Measurements from ENCODE around the gene RDH8. TPM values are rescaled to one million over a fixed set of nuclear protein-coding genes. Genes with fewer than 3 reads are reported as not detected.

Gene RDH8, protein sequence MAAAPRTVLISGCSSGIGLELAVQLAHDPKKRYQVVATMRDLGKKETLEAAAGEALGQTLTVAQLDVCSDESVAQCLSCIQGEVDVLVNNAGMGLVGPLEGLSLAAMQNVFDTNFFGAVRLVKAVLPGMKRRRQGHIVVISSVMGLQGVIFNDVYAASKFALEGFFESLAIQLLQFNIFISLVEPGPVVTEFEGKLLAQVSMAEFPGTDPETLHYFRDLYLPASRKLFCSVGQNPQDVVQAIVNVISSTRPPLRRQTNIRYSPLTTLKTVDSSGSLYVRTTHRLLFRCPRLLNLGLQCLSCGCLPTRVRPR
- not detected for total RNA-seq

GRCh38 chr19:10013316-10013715, at the start of gene RDH8:
RDH8 (plus strand) TSS chr19:10013483; CDS start chr19:10013498, 15 bp downstream.
- no peak within 1 kb of the TSS for H3K27ac ChIP-seq
- no peak within 1 kb of the TSS for H3K4me3 ChIP-seq
- H3K4me1 ChIP-seq = peaks cover 0 to 24% (median 2%) of the 10 kb centered on the region in 4 donors
- H3K36me3 ChIP-seq = no peaks in the 10 kb centered on the region
- no peaks in the 10 kb centered on the region for H3K27me3 ChIP-seq
- DNase-seq = no peak
- H3K9me3 ChIP-seq = no peaks in the 10 kb centered on the region
- TF ChIP-seq, protein P1, sequence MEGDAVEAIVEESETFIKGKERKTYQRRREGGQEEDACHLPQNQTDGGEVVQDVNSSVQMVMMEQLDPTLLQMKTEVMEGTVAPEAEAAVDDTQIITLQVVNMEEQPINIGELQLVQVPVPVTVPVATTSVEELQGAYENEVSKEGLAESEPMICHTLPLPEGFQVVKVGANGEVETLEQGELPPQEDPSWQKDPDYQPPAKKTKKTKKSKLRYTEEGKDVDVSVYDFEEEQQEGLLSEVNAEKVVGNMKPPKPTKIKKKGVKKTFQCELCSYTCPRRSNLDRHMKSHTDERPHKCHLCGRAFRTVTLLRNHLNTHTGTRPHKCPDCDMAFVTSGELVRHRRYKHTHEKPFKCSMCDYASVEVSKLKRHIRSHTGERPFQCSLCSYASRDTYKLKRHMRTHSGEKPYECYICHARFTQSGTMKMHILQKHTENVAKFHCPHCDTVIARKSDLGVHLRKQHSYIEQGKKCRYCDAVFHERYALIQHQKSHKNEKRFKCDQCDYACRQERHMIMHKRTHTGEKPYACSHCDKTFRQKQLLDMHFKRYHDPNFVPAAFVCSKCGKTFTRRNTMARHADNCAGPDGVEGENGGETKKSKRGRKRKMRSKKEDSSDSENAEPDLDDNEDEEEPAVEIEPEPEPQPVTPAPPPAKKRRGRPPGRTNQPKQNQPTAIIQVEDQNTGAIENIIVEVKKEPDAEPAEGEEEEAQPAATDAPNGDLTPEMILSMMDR (IDR thresholded peaks at IDR 0.05) = no peak
- TF ChIP-seq POLR2A (IDR thresholded peaks at IDR 0.05) = no peak

GRCh38 chr19:9966024-9966423, 47.3 kb upstream of the RDH8 start:
- Histone ChIP-seq H3K4me1 (no peaks in the 10 kb centered on the region), H3K9me3 (no peaks in the 10 kb centered on the region), H3K27ac (no peak overlapping the region), H3K36me3 (no peaks in the 10 kb centered on the region), H3K27me3 (no peaks in the 10 kb centered on the region), H3K4me3 (no peak overlapping the region)
- TF ChIP-seq POLR2A (IDR thresholded peaks at IDR 0.05) = no peak
- TF ChIP-seq, protein P1 (IDR thresholded peaks at IDR 0.05) = no peak
- DNase-seq = no peak

DNA sequence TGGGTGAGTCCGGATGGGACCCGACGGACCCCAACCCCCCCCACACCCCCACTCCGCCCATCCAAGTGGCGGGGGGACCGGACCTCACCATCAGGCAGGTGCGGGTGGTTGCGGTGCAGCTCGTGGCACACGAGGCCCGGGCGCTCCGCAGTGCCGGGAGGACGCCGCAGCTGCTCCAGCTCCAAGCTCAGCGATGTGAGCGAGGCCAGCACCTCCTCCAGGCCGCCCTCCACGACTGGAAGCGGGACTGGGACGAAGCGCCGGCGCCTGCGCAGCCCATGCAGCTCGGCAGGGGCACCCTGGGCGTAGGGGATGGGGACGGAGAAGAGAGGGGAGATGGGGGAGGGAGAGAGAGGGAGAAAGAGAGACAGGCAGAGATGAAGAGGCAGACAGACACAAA, 46.8 kb upstream of the RDH8 start:
- no peaks in the 10 kb centered on the region for H3K27me3 ChIP-seq
- no peak overlapping the region for H3K27ac ChIP-seq
- no peak for DNase-seq
- H3K9me3 ChIP-seq = no peaks in the 10 kb centered on the region
- no peaks in the 10 kb centered on the region for H3K4me1 ChIP-seq
- H3K36me3 ChIP-seq = no peaks in the 10 kb centered on the region
- H3K4me3 ChIP-seq = no peak overlapping the region
- TF ChIP-seq, protein P1 (IDR thresholded peaks at IDR 0.05) = no peak
- no peak for TF ChIP-seq POLR2A (IDR thresholded peaks at IDR 0.05)

GRCh38 chr19:9967326-9967725, 46.0 kb upstream of the RDH8 start:
- Histone ChIP-seq H3K9me3 (no peaks in the 10 kb centered on the region), H3K27me3 (no peaks in the 10 kb centered on the region), H3K36me3 (no peaks in the 10 kb centered on the region), H3K27ac (no peak overlapping the region), H3K4me1 (no peaks in the 10 kb centered on the region), H3K4me3 (no peak overlapping the region)
- DNase-seq = no peak
- TF ChIP-seq POLR2A (IDR thresholded peaks at IDR 0.05) = no peak
- TF ChIP-seq, protein P1 (IDR thresholded peaks at IDR 0.05) = no peak

GRCh38 chr19:9968820-9969687, 44.2 kb upstream of the RDH8 start:
- H3K36me3 ChIP-seq = no peaks in the 10 kb centered on the region
- DNase-seq = no peak
- H3K27ac ChIP-seq = no peak overlapping the region
- H3K27me3 ChIP-seq = no peaks in the 10 kb centered on the region
- H3K4me3 ChIP-seq = no peak overlapping the region
- TF ChIP-seq, protein P1 (IDR thresholded peaks at IDR 0.05) = no peak
- no peak for TF ChIP-seq POLR2A (IDR thresholded peaks at IDR 0.05)
- H3K4me1 ChIP-seq = no peaks in the 10 kb centered on the region
- no peaks in the 10 kb centered on the region for H3K9me3 ChIP-seq
